HG03108 (cell line): ENCODE measurements around the gene CDKN2AIPNL.
"Not testable (repeated sequence)": the region's sequence is repeated elsewhere in the genome, so short reads cannot be mapped to it uniquely, and the experiment has no call there.

Experiments used
- ATAC-seq: cut with Tn5 transposase; IDR thresholded peaks from one replicate; pipeline ENCODE4 v1.9.1; 2021; ENCODE audit warnings: moderate library complexity; ENCODE audit not compliant: unreplicated experiment

Gene CDKN2AIPNL

GRCh38 chr5:134403951-134404350 lies 7.7 kb downstream of the CDKN2AIPNL start:
- no peak for ATAC-seq

GRCh38 chr5:134398609-134399155 lies 13.0 kb downstream of the CDKN2AIPNL start:
- no peak for ATAC-seq

- no peak for ATAC-seq
These were observed 14.5 kb downstream of the CDKN2AIPNL start for GRCh38 chr5:134397196-134397595.

GRCh38 chr5:134396274-134396673 lies 15.4 kb downstream of the CDKN2AIPNL start:
- no peak for ATAC-seq

- no peak for ATAC-seq
These were observed 16.7 kb downstream of the CDKN2AIPNL start for GRCh38 chr5:134394932-134395331.

- ATAC-seq = no peak
These were observed 19.4 kb downstream of the CDKN2AIPNL start for GRCh38 chr5:134392301-134392700.

GRCh38 chr5:134387443-134387842 lies 24.2 kb downstream of the CDKN2AIPNL start:
- ATAC-seq = no peak

- ATAC-seq = no peak
These were observed 27.5 kb downstream of the CDKN2AIPNL start for GRCh38 chr5:134383980-134384697.

- not testable (repeated sequence) for ATAC-seq
These were observed 29.5 kb downstream of the CDKN2AIPNL start for GRCh38 chr5:134382204-134382603.

- no peak for ATAC-seq
These were observed 31.3 kb downstream of the CDKN2AIPNL start for GRCh38 chr5:134380346-134380745.

GRCh38 chr5:134374232-134374631 lies 37.4 kb downstream of the CDKN2AIPNL start:
- ATAC-seq = no peak

GRCh38 chr5:134373633-134374032 lies 38.0 kb downstream of the CDKN2AIPNL start:
- ATAC-seq = not testable (repeated sequence)

- no peak for ATAC-seq
These were observed 39.8 kb downstream of the CDKN2AIPNL start for GRCh38 chr5:134371834-134372340.

- ATAC-seq = peak; percentile 70
These were observed 40.5 kb downstream of the CDKN2AIPNL start, which contains the start of gene UBE2B for GRCh38 chr5:134370871-134371833. Gene UBE2B (plus strand): TSS chr5:134371569. CDS start chr5:134371596, 27 bp downstream.

- no peak for ATAC-seq
These were observed 41.3 kb downstream of the CDKN2AIPNL start for GRCh38 chr5:134370311-134370870.

- no peak for ATAC-seq
These were observed 46.1 kb downstream of the CDKN2AIPNL start for GRCh38 chr5:134365604-134366003.

GRCh38 chr5:134355681-134356080 lies 56.0 kb downstream of the CDKN2AIPNL start:
- no peak for ATAC-seq
